Measurements from ENCODE around the gene ASXL3. TPM values are rescaled to one million over a fixed set of nuclear protein-coding genes. Genes with fewer than 3 reads are reported as not detected.

Gene ASXL3
- total RNA-seq, 6 donors from 2014 or later: 0.46 to 2.2 (median 0.98) TPM

GRCh38 chr18:33751613-33752221, 173.7 kb downstream of the ASXL3 start:
- no peak overlapping the region for H3K4me3 ChIP-seq
- ATAC-seq (ENCODE audit: low FRiP score in 2 of 2) (no peak), DNase-seq (no peak)
- no peak overlapping the region for H3K27ac ChIP-seq
- peak in 2 of 6 experiments; percentile 18 to 27 for TF ChIP-seq CTCF (IDR thresholded peaks at IDR 0.05)
- TF ChIP-seq POLR2AphosphoS5 (IDR thresholded peaks at IDR 0.05): no peak
- WGBS, 2 donors: 39 to 43% methylated on average over 4 of the region's 4 CpGs
- H3K27me3 ChIP-seq: no peaks in the 10 kb centered on the region
- H3K9me3 ChIP-seq: no peaks in the 10 kb centered on the region
- no peaks in the 10 kb centered on the region for H3K4me1 ChIP-seq
- H3K36me3 ChIP-seq: no peaks in the 10 kb centered on the region

GRCh38 chr18:33755391-33755790, 177.4 kb downstream of the ASXL3 start:
- Histone ChIP-seq H3K27ac (no peak overlapping the region), H3K4me3 (no peak overlapping the region), H3K4me1 (no peaks in the 10 kb centered on the region), H3K9me3 (no peaks in the 10 kb centered on the region), H3K27me3 (no peaks in the 10 kb centered on the region), H3K36me3 (no peaks in the 10 kb centered on the region)
- no peak for TF ChIP-seq CTCF (IDR thresholded peaks at IDR 0.05)
- TF ChIP-seq POLR2AphosphoS5 (IDR thresholded peaks at IDR 0.05): no peak
- no peak for TF ChIP-seq EP300 (IDR thresholded peaks at IDR 0.05)
- no peak for TF ChIP-seq POLR2A (IDR thresholded peaks at IDR 0.05)
- no peak for ATAC-seq (ENCODE audit: low FRiP score in 2 of 2)
- DNase-seq: no peak
- 52 to 58% methylated on average over 3 of the region's 3 CpGs for WGBS, 2 donors

GRCh38 chr18:33755931-33756560, 178.0 kb downstream of the ASXL3 start:
- Histone ChIP-seq H3K4me1 (no peaks in the 10 kb centered on the region), H3K27ac (no peak overlapping the region), H3K36me3 (no peaks in the 10 kb centered on the region), H3K27me3 (no peaks in the 10 kb centered on the region), H3K4me3 (no peak overlapping the region), H3K9me3 (no peaks in the 10 kb centered on the region)
- 40 to 48% methylated on average over 6 of the region's 6 CpGs for WGBS, 2 donors
- DNase-seq (no peak), ATAC-seq (ENCODE audit: low FRiP score in 2 of 2) (peak; percentile 83 to 91)
- TF ChIP-seq EP300 (IDR thresholded peaks at IDR 0.05): no peak
- peak; percentile 40 to 53 for TF ChIP-seq POLR2AphosphoS5 (IDR thresholded peaks at IDR 0.05)

GRCh38 chr18:33757037-33757436, 179.0 kb downstream of the ASXL3 start:
- no peaks in the 10 kb centered on the region for H3K9me3 ChIP-seq
- H3K4me3 ChIP-seq: no peak overlapping the region
- DNase-seq (no peak), ATAC-seq (ENCODE audit: low FRiP score in 2 of 2) (no peak)
- TF ChIP-seq POLR2AphosphoS5 (IDR thresholded peaks at IDR 0.05) (no peak), CTCF (IDR thresholded peaks at IDR 0.05) (no peak), EP300 (IDR thresholded peaks at IDR 0.05) (no peak), POLR2A (IDR thresholded peaks at IDR 0.05) (no peak)
- H3K27me3 ChIP-seq: no peaks in the 10 kb centered on the region
- 76 to 81% methylated on average over 1 of the region's 1 CpG for WGBS, 2 donors
- H3K36me3 ChIP-seq: no peaks in the 10 kb centered on the region
- no peak overlapping the region for H3K27ac ChIP-seq
- H3K4me1 ChIP-seq: no peaks in the 10 kb centered on the region

- TF ChIP-seq POLR2A (IDR thresholded peaks at IDR 0.05) (no peak), POLR2AphosphoS5 (IDR thresholded peaks at IDR 0.05) (no peak), EP300 (IDR thresholded peaks at IDR 0.05) (no peak), CTCF (IDR thresholded peaks at IDR 0.05) (no peak)
- DNase-seq: no peak
- no peak for ATAC-seq (ENCODE audit: low FRiP score in 2 of 2)
These were observed 183.3 kb downstream of the ASXL3 start for GRCh38 chr18:33761363-33761762.

More at GRCh38 chr18:33761363-33761762, 183.3 kb downstream of the ASXL3 start:
- Histone ChIP-seq H3K4me1 (no peaks in the 10 kb centered on the region), H3K27ac (no peak overlapping the region), H3K9me3 (no peaks in the 10 kb centered on the region), H3K27me3 (no peaks in the 10 kb centered on the region), H3K36me3 (no peaks in the 10 kb centered on the region), H3K4me3 (no peak overlapping the region)

All from upper lobe of left lung (tissue), 6 donors.